Thyroid gland (tissue), 4 donors: ENCODE data around the gene MRM2.

Experiments used
- POLR2A ChIP-seq, 2 donors: fragments of 450-650 bp; IDR thresholded peaks; one replicate each; pipeline ENCODE4 v1.6.1; 2017; ENCODE audit warnings: antibody characterized with exemption in 2 of 2, mild to moderate bottlenecking in 2 of 2, moderate library complexity in 1 of 2
- TF ChIP-seq, protein P1 (sequence below), 6 experiments: fragments of 200-600 bp in 3 of 6; fragments of 450-650 bp in 3 of 6; sonication (generic) in 3 of 6; IDR thresholded peaks; one replicate each; pipeline ENCODE4 v1.5.1; 2016 to 2019; ENCODE audit warnings: antibody characterized with exemption in 6 of 6, mild to moderate bottlenecking in 2 of 6, inconsistent platforms in 1 of 6, moderate library complexity in 1 of 6

DNA sequence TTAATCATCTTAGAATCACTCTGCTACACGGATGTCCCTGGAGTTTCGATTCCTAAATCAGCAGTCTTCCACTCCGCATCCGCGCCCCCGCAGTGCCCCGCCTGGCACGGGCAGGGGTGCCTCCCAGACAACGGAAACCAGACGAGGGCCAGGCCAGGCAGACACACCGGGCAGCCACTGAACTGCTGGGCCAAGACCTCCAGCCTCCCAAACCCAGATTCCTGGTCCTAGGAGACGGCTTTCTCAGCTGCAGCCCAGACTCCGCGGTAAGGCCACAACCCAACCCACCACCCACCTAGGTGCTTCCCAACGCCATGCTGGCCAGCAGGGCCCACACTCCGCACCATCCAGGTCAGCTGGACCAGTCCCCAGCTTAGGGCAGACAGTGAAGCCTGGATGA, 42.5 kb downstream of the MRM2 start:
- TF ChIP-seq, protein P1, sequence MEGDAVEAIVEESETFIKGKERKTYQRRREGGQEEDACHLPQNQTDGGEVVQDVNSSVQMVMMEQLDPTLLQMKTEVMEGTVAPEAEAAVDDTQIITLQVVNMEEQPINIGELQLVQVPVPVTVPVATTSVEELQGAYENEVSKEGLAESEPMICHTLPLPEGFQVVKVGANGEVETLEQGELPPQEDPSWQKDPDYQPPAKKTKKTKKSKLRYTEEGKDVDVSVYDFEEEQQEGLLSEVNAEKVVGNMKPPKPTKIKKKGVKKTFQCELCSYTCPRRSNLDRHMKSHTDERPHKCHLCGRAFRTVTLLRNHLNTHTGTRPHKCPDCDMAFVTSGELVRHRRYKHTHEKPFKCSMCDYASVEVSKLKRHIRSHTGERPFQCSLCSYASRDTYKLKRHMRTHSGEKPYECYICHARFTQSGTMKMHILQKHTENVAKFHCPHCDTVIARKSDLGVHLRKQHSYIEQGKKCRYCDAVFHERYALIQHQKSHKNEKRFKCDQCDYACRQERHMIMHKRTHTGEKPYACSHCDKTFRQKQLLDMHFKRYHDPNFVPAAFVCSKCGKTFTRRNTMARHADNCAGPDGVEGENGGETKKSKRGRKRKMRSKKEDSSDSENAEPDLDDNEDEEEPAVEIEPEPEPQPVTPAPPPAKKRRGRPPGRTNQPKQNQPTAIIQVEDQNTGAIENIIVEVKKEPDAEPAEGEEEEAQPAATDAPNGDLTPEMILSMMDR (IDR thresholded peaks at IDR 0.05), result no peak
- no peak for TF ChIP-seq POLR2A (IDR thresholded peaks at IDR 0.05)
